GM21619 (cell line): Measurements from ENCODE around the gene NUP58.
"Not testable (repeated sequence)": the region's sequence is repeated elsewhere in the genome, so short reads cannot be mapped to it uniquely, and the experiment has no call there.

Experiments used
- ATAC-seq: cut with Tn5 transposase; IDR thresholded peaks from one replicate; pipeline ENCODE4 v1.9.1; 2021; ENCODE audit not compliant: unreplicated experiment

The NUP58 gene

GRCh38 chr13:25302121-25302520 lies 696 bp downstream of the NUP58 start:
- no peak for ATAC-seq

- ATAC-seq, result no peak
Observed at GRCh38 chr13:25306671-25307464, 5.4 kb downstream of the NUP58 start.

GRCh38 chr13:25310891-25311290 lies 9.5 kb downstream of the NUP58 start:
- ATAC-seq, result no peak

GRCh38 chr13:25318946-25319345 lies 17.5 kb downstream of the NUP58 start:
- ATAC-seq, result not testable (repeated sequence)

- no peak for ATAC-seq
Observed at GRCh38 chr13:25319771-25320170, 18.3 kb downstream of the NUP58 start.

GRCh38 chr13:25324100-25324499 lies 22.7 kb downstream of the NUP58 start:
- no peak for ATAC-seq

GRCh38 chr13:25329706-25330105 lies 28.3 kb downstream of the NUP58 start:
- ATAC-seq, result no peak

GRCh38 chr13:25330541-25330940 lies 29.1 kb downstream of the NUP58 start:
- ATAC-seq, result no peak

GRCh38 chr13:25335856-25336255 lies 34.4 kb downstream of the NUP58 start:
- ATAC-seq, result no peak

- no peak for ATAC-seq
Observed at GRCh38 chr13:25345576-25345975, 44.2 kb downstream of the NUP58 start.

GRCh38 chr13:25347151-25347550 lies 45.7 kb downstream of the NUP58 start:
- no peak for ATAC-seq

- ATAC-seq, result no peak
Observed at GRCh38 chr13:25351404-25351803, 50.0 kb downstream of the NUP58 start.

- no peak for ATAC-seq
Observed at GRCh38 chr13:25352230-25352629, 50.8 kb downstream of the NUP58 start.

- no peak for ATAC-seq
Observed at GRCh38 chr13:25352806-25353205, 51.4 kb downstream of the NUP58 start.

GRCh38 chr13:25353344-25353743 lies 51.9 kb downstream of the NUP58 start:
- no peak for ATAC-seq

- ATAC-seq, result no peak
Observed at GRCh38 chr13:25354377-25354776, 53.0 kb downstream of the NUP58 start.

GRCh38 chr13:25360443-25360842 lies 59.0 kb downstream of the NUP58 start:
- not testable (repeated sequence) for ATAC-seq

- ATAC-seq, result no peak
Observed at GRCh38 chr13:25365720-25366235, 64.4 kb downstream of the NUP58 start.

GRCh38 chr13:25371158-25371874 lies 69.9 kb downstream of the NUP58 start:
- no peak for ATAC-seq

GRCh38 chr13:25371875-25372283 lies 70.5 kb downstream of the NUP58 start, which contains the start of gene ATP8A2:
Gene ATP8A2 (plus strand): TSS chr13:25371974. CDS start chr13:25372213, 239 bp downstream.
- ATAC-seq, result no peak

GRCh38 chr13:25372284-25373081 lies 71.1 kb downstream of the NUP58 start:
- ATAC-seq, result no peak
